G401 (cell line): Measurements from ENCODE around the gene NPIPA2. TPM values are rescaled to one million over a fixed set of nuclear protein-coding genes. Genes with fewer than 3 reads are reported as not detected.
"Not testable (repeated sequence)": the region's sequence is repeated elsewhere in the genome, so short reads cannot be mapped to it uniquely, and the experiment has no call there.

Source experiments
- DNase-seq: peaks from one replicate; pipeline ENCODE4 v3.0.0-alpha.2; 2015; ENCODE audit warnings: low spot score
- in situ Hi-C: cut with HindIII; loops from 2 replicates; pipeline ENCODE4 v1.10.0; 2016; ENCODE audit warnings: low sequenced_read_pairs, mixed read lengths
- total RNA-seq: library from RNA; depleted of rRNA; stranded (reverse); fragments of >200 nt; shearing (Covaris generic); gene quantifications from 2 replicates; pipeline ENCODE4 v1.2.3, GENCODE V29; 2014; rRNA removed

Gene NPIPA2
- total RNA-seq, 1 experiment from 2014 or later: 0.37 TPM

DNA sequence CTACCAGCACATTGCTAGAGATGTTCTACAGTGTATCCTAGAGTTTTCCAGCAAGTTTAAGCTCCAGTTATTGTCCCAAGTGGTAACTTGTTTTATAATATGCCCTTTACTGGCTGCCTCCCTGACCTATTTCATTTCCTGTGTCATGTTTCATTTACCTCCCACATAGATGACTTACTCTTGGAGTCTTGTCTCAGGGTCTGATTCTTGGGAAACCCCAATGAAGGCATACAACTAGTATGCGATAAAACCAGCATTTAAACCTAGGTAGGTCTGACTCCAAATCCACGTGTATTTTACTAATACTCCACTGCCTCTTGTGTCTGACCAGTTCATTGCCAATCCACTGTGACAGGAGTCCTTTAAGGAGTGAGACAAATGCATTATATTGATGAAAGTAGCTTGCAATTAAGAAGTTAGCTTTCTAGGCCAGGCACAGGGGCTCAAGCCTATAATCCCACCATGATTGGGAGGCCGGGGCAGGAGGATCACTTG is 64.9 kb downstream of the NPIPA2 start:
- in situ Hi-C loops, DNase-seq: not testable (repeated sequence)

DNA sequence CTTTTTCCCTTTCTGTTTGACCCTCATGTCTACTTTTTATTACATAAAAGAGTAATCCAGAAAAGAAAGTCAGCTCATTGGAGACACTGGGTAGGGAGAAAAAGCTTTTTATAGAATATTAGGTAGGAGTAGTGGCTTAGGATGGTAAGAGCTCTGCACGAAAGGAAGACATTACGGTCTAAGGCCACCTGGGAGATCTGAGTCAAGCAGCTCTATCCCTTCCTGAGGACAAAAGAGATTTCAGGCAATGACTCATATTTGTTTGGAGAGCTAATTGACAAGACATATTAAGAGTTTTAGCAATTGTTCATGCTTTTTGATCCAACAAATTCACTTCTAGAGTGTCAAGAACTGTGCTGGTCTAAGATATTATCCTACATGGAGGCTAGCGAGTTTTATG is 71.6 kb downstream of the NPIPA2 start:
- in situ Hi-C loops, DNase-seq: not testable (repeated sequence)

Other genes starting within 250 kb of the NPIPA2 start
- 27.2 and 36.2 TPM in 2 replicates for gene PARN, start 112.3 kb upstream of the NPIPA2 start, total RNA-seq
- 129 and 174 TPM in 2 replicates for gene BFAR, start 109.6 kb upstream of the NPIPA2 start, total RNA-seq
- not detected in 2 replicates for gene PLA2G10, start 48.2 kb upstream of the NPIPA2 start, total RNA-seq
- gene NPIPA3, start 39.1 kb upstream of the NPIPA2 start, total RNA-seq: 0.37 TPM in 1 of 2 replicates, not detected in the other
- 79.2 and 98.5 TPM in 2 replicates for gene NOMO1, start 91.2 kb downstream of the NPIPA2 start, total RNA-seq
- 19.7 and 37.0 TPM in 2 replicates for gene NPIPA1, start 194.9 kb downstream of the NPIPA2 start, total RNA-seq
- gene PDXDC1, start 232.5 kb downstream of the NPIPA2 start, total RNA-seq: 41.5 and 45.2 TPM in 2 replicates